GM18870 (cell line): ENCODE data around the gene SLC6A1.
"Not testable (repeated sequence)": the region's sequence is repeated elsewhere in the genome, so short reads cannot be mapped to it uniquely, and the experiment has no call there.

Experiments
- ATAC-seq: cut with Tn5 transposase; IDR thresholded peaks from one replicate; pipeline ENCODE4 v1.9.1; 2021; ENCODE audit warnings: moderate library complexity; ENCODE audit not compliant: unreplicated experiment

The SLC6A1 gene

DNA sequence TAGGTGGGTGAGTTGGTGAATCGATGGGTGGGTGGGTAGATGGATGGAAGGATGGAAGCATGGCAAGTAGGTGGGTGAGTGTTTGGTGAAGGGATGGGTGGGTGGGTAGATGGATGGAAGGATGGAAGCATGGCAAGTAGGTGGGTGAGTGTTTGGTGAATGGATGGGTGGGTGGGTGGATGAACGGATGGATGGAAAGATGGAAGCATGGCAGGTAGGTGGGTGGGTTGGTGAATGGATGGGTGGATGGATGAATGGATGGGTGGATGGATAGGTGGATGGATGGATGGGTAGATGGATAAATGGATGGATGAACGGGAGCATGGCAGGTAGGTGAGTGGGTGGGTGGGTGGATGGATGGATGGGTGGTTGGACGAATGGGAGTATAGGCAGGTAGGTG, 65.1 kb downstream of the SLC6A1 start:
- ATAC-seq, result no peak

GRCh38 chr3:11059090-11059798, 66.7 kb downstream of the SLC6A1 start:
- no peak for ATAC-seq

- ATAC-seq, result no peak
These were observed 67.2 kb downstream of the SLC6A1 start for GRCh38 chr3:11059799-11060115.

GRCh38 chr3:11060500-11061251, 68.1 kb downstream of the SLC6A1 start:
- ATAC-seq, result no peak

- not testable (repeated sequence) for ATAC-seq
These were observed 68.8 kb downstream of the SLC6A1 start for GRCh38 chr3:11061268-11061871.

GRCh38 chr3:11062704-11063103, 70.2 kb downstream of the SLC6A1 start:
- ATAC-seq, result no peak

DNA sequence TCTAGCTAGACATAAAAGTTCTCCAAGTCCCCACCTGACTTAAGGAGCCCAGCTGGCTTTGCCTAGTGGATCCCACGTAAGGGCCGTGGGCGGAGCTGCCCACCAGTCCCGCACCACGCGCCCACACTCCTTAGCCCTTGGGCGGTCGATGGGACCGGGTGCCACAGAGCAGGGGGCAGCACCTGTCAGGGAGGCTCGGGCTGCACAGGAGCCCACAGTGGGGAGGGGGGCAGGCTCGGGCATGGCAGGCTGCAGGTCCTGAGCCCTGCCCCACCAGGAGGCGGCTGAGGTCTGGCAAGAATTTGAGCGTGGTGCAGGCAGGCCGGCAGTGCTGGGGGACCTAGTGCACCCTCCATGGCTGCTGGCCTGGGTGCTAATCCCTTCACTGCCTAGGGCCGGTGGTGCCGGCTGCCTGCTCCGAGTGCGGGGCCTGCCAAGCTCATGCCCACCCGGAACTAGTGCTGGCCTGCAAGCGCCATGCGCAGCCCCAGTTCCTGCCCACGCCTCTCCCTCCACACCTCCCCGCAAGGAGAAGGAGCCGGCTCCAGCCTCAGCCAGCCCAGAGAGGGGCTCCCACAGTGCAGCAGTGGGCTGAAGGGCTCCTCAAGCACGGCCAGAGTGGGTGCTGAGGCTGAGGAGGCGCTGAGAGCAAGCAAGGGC, 78.7 kb downstream of the SLC6A1 start:
- no peak for ATAC-seq

GRCh38 chr3:11072631-11073030, 80.1 kb downstream of the SLC6A1 start:
- ATAC-seq, result no peak

GRCh38 chr3:11074011-11074410, 81.5 kb downstream of the SLC6A1 start:
- no peak for ATAC-seq

DNA sequence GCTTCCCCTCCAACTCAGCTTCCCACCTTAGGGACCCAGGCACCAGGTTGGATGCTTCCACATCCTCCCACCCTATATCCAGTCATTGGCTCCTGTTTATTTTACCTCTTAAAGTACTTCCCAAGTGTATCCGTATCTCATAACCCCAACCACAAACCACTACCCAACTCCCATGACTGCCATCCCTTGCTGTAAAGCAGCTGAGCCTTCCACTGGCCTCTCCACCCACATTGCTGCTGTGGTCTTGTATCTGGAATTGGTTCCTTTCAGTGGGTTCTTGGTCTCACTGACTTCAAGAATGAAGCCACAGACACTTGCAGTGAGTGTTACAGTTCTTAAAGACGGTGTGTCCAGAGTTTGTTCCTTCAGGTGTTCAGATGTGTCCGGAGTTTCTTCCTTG, 81.9 kb downstream of the SLC6A1 start:
- ATAC-seq, result no peak

- ATAC-seq, result not testable (repeated sequence)
These were observed 82.6 kb downstream of the SLC6A1 start for GRCh38 chr3:11075122-11075521.

- ATAC-seq, result no peak
These were observed 84.2 kb downstream of the SLC6A1 start for GRCh38 chr3:11076711-11077110.

DNA sequence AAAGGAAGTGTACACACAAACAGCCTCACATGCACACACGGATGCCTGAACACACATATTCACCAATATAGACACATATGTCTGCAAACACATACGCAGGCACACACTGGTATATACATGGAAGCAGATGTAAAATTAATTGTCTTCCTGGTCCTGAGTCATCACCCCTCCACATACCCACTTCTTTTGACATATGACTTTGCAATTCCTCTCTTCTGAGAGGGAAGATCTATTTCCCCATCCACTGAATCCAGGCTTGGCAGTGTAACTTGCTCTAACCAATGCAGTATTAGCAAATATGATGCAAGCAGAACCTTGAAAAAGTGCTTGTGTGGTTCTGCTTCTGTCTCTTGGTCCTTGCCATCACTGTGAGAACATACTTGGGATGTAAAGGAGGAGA, 84.9 kb downstream of the SLC6A1 start:
- ATAC-seq, result no peak

GRCh38 chr3:11078826-11079515, 86.4 kb downstream of the SLC6A1 start:
- ATAC-seq, result no peak

GRCh38 chr3:11080492-11080891, 87.9 kb downstream of the SLC6A1 start:
- no peak for ATAC-seq

- ATAC-seq, result no peak
These were observed 91.5 kb downstream of the SLC6A1 start for GRCh38 chr3:11084098-11084497.

DNA sequence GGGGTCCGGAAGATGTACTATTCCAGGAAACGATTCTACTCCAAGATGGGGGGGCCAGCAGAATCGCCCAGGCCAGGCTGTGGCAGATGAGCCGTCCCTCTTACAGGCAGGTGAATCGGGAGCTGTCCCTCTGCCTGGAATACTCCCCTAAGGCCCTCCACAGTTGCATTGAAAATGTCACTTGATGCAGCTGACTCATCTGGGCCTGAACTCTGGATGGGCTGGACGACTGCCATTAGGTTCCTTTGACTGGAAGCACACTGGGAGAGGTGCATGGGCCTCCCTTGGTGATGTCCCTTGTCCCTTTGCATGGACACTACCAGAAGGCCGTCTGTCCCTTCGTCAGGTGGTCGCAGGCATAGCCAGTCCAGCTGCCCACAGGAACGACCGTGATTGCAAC, 92.1 kb downstream of the SLC6A1 start:
- no peak for ATAC-seq

- ATAC-seq, result no peak
These were observed 92.7 kb downstream of the SLC6A1 start for GRCh38 chr3:11085093-11085840.

DNA sequence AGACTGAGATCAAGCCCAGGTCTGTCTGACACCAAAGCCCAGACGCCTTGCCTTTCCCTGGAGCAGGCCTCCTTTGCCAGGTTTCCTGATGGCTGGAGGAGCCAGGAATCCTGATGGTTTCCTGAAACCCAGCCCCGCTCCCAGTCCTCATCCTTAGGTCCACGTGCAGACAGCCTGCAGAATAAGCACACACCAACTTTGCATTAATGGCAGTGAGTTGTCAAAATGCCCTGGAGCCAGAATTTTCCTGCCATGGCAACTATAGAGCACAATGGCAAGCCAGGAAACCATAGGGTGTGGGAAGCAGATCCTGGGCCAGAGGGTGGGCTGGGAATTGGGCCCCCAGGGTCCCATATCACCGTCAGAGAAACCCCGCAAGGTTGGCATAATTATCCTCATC, 94.3 kb downstream of the SLC6A1 start:
- ATAC-seq, result no peak

GRCh38 chr3:11088066-11088465, 95.5 kb downstream of the SLC6A1 start:
- ATAC-seq, result no peak
